Keratinocyte (primary cell): ENCODE measurements around the gene CDC42EP1. TPM values are rescaled to one million over a fixed set of nuclear protein-coding genes. Genes with fewer than 3 reads are reported as not detected.
"Not testable (repeated sequence)": the region's sequence is repeated elsewhere in the genome, so short reads cannot be mapped to it uniquely, and the experiment has no call there.

ENCODE experiments used
- DNase-seq: peaks from one replicate; pipeline ENCODE4 v3.0.0-alpha.2; 2011; ENCODE audit warnings: low read depth, missing footprints, low spot score
- FAIRE-seq: peaks from 2 replicates; lab custom pipeline; 2011; peaks lifted over from hg19 to GRCh38; lab: Jason Lieb, UNC
- H2AFZ ChIP-seq: 2 replicates; pipeline ENCODE4 v1.6.0; 2012; ENCODE audit warnings: low read length, control low read depth, inconsistent platforms; ENCODE audit not compliant: control insufficient read depth
- H3K27ac ChIP-seq: 2 replicates; pipeline ENCODE4 v1.5.1; 2011; ENCODE audit warnings: low read length; ENCODE audit not compliant: control insufficient read depth, insufficient read depth
- H3K27me3 ChIP-seq: 3 replicates; pipeline ENCODE4 v1.6.0; 2011; ENCODE audit warnings: low read length; ENCODE audit not compliant: control insufficient read depth, insufficient read depth; ENCODE audit errors: extremely low read depth
- H3K36me3 ChIP-seq, 2 experiments: 2 replicates in 1 of 2; 3 replicates in 1 of 2; pipeline ENCODE4 v1.5.1; 2011; ENCODE audit warnings: low read length in 2 of 2, mild to moderate bottlenecking in 1 of 2; ENCODE audit not compliant: control insufficient read depth in 2 of 2, insufficient read depth in 2 of 2; ENCODE audit errors: extremely low read depth in 1 of 2
- H3K4me1 ChIP-seq: 3 replicates; pipeline ENCODE4 v1.5.1; 2011; ENCODE audit warnings: low read length; ENCODE audit not compliant: control insufficient read depth, insufficient read depth; ENCODE audit errors: extremely low read depth
- H3K4me2 ChIP-seq: 3 replicates; pipeline ENCODE4 v1.6.0; 2011; ENCODE audit warnings: low read depth, low read length; ENCODE audit not compliant: control insufficient read depth, insufficient read depth; ENCODE audit errors: extremely low read depth
- H3K4me3 ChIP-seq, 3 experiments: fragments of 200-600 bp in 1 of 3; sonication (generic) in 1 of 3; 2 replicates in 2 of 3; 3 replicates in 1 of 3; pipeline ENCODE4 v1.5.1; 2011 to 2016; ENCODE audit warnings: low read length in 3 of 3, mild to moderate bottlenecking in 3 of 3, control low read depth in 2 of 3, inconsistent platforms in 1 of 3, low read depth in 1 of 3, mixed read lengths in 1 of 3, mixed run types in 1 of 3, moderate library complexity in 1 of 3; ENCODE audit not compliant: control insufficient read depth in 2 of 3, insufficient read depth in 2 of 3; ENCODE audit errors: extremely low read depth in 1 of 3
- H3K79me2 ChIP-seq: 2 replicates; pipeline ENCODE4 v1.6.0; 2012; ENCODE audit warnings: low read length; ENCODE audit not compliant: control insufficient read depth, insufficient read depth
- H3K9ac ChIP-seq: 3 replicates; pipeline ENCODE4 v1.6.0; 2011; ENCODE audit warnings: low read length; ENCODE audit not compliant: control insufficient read depth, insufficient read depth; ENCODE audit errors: extremely low read depth
- H3K9me1 ChIP-seq: 3 replicates; pipeline ENCODE4 v1.6.0; 2011; ENCODE audit warnings: low read length; ENCODE audit not compliant: control insufficient read depth, insufficient read depth; ENCODE audit errors: extremely low read depth
- H3K9me3 ChIP-seq: 2 replicates; pipeline ENCODE4 v1.5.1; 2012; ENCODE audit warnings: low read depth, low read length; ENCODE audit not compliant: control insufficient read depth
- H4K20me1 ChIP-seq: 3 replicates; pipeline ENCODE4 v1.6.0; 2011; ENCODE audit warnings: low read length; ENCODE audit not compliant: control insufficient read depth, insufficient read depth; ENCODE audit errors: extremely low read depth
- CTCF ChIP-seq, 3 experiments: IDR thresholded peaks in 1 of 3; conservative IDR thresholded peaks in 1 of 3; optimal IDR thresholded peaks in 1 of 3; 2 replicates in 2 of 3; 3 replicates in 1 of 3; pipeline versions ENCODE3 to v1.5.1; 2011; ENCODE audit warnings: low read length in 3 of 3, mild to moderate bottlenecking in 3 of 3, moderate library complexity in 2 of 3, control low read depth in 1 of 3, inconsistent platforms in 1 of 3; ENCODE audit not compliant: insufficient read depth in 2 of 3; ENCODE audit errors: extremely low read depth in 1 of 3
- EZH2 ChIP-seq: IDR thresholded peaks from one replicate; pipeline ENCODE4 v1.6.1; 2012; ENCODE audit warnings: inconsistent platforms, mild to moderate bottlenecking, low read length, moderate library complexity
- dilution Hi-C: fragments of 300-500 bp; cut with MboI; formaldehyde crosslinking; loops from one replicate; pipeline ENCODE4 v1.7.0; 2020; ENCODE audit warnings: low sequenced_read_pairs; ENCODE audit not compliant: extremely low pct_ligation_motif_present
- polyA plus RNA-seq, 5 experiments: library from polyadenylated mRNA; depleted of rRNA in 3 of 5; stranded (reverse) in 3 of 5; stranded (forward) in 1 of 5; unstranded in 1 of 5; fragments of >200 nt; gene quantifications; 1 replicate in 1 of 5; 2 replicates in 3 of 5; 3 replicates in 1 of 5; pipeline versions ENCODE4 v1.2.1 to v1.2.3, GENCODE V29; 2011 to 2012; ENCODE audit warnings: missing spikeins in 2 of 5, low read depth in 1 of 5, low replicate concordance in 1 of 5

Gene CDC42EP1
- polyA plus RNA-seq, 1 donor (not counting 4 experiments of a cell fraction or from before 2014, with no cell fraction given): 10.5 TPM

GRCh38 chr22:37601203-37601539 is 40.9 kb downstream of the CDC42EP1 start:
- no peaks in the 10 kb centered on the region for H3K36me3 ChIP-seq
- dilution Hi-C loops: no loop called here
- no peak overlapping the region for H2AFZ ChIP-seq
- H3K27ac ChIP-seq: no peak overlapping the region
- FAIRE-seq: no peak
- H3K4me1 ChIP-seq: no peaks in the 10 kb centered on the region
- DNase-seq: no peak
- H4K20me1 ChIP-seq: no peaks in the 10 kb centered on the region
- H3K9me3 ChIP-seq: no peaks in the 10 kb centered on the region
- no peaks in the 10 kb centered on the region for H3K79me2 ChIP-seq
- H3K9me1 ChIP-seq: no peaks in the 10 kb centered on the region
- H3K9ac ChIP-seq: no peak overlapping the region
- H3K4me3 ChIP-seq: no peak overlapping the region
- H3K4me2 ChIP-seq: no peak overlapping the region
- TF ChIP-seq CTCF (optimal IDR thresholded peaks at IDR 0.05 in 1 of 3, IDR thresholded peaks at IDR 0.05 in 1 of 3, conservative IDR thresholded peaks at IDR 0.05 in 1 of 3; ENCODE audit: extremely low read depth in 1 of 3, insufficient read depth in 2 of 3, low read length in 3 of 3) (no peak), EZH2 (no peak)
- H3K27me3 ChIP-seq: no peaks in the 10 kb centered on the region

GRCh38 chr22:37601540-37602442 is 41.5 kb downstream of the CDC42EP1 start:
- dilution Hi-C loops: no loop called here

GRCh38 chr22:37602546-37603277 is 42.4 kb downstream of the CDC42EP1 start:
- FAIRE-seq, H3K79me2 ChIP-seq, H3K4me3 ChIP-seq, H3K9me3 ChIP-seq, H3K36me3 ChIP-seq, H3K9ac ChIP-seq, H3K27me3 ChIP-seq, H2AFZ ChIP-seq, H3K4me2 ChIP-seq, dilution Hi-C loops, H3K9me1 ChIP-seq, H3K27ac ChIP-seq, H3K4me1 ChIP-seq, DNase-seq, H4K20me1 ChIP-seq: not testable (repeated sequence)

More at GRCh38 chr22:37601540-37602442, 41.5 kb downstream of the CDC42EP1 start:
- Histone ChIP-seq H3K79me2 (no peaks in the 10 kb centered on the region), H3K36me3 (no peaks in the 10 kb centered on the region), H3K4me1 (peaks cover 1% of the 10 kb centered on the region), H3K27me3 (no peaks in the 10 kb centered on the region), H3K9me3 (no peaks in the 10 kb centered on the region), H3K27ac (no peak overlapping the region), H3K4me3 (no peak overlapping the region), H3K9ac (no peak overlapping the region), H3K4me2 (no peak overlapping the region), H3K9me1 (no peaks in the 10 kb centered on the region), H2AFZ (no peak overlapping the region), H4K20me1 (no peaks in the 10 kb centered on the region)
- DNase-seq (no peak), FAIRE-seq (no peak)
- no peak for TF ChIP-seq CTCF (optimal IDR thresholded peaks at IDR 0.05 in 1 of 3, IDR thresholded peaks at IDR 0.05 in 1 of 3, conservative IDR thresholded peaks at IDR 0.05 in 1 of 3; ENCODE audit: extremely low read depth in 1 of 3, insufficient read depth in 2 of 3, low read length in 3 of 3)
- no peak for TF ChIP-seq EZH2
